Liver (tissue), 9 donors: ENCODE data around the gene HSH2D. TPM values are rescaled to one million over a fixed set of nuclear protein-coding genes. Genes with fewer than 3 reads are reported as not detected.

Source experiments
- DNase-seq: peaks from one replicate; pipeline ENCODE4 v3.0.0-alpha.2; 2017; ENCODE audit warnings: low spot score
- H3K27ac ChIP-seq, 2 donors: one replicate each; pipeline ENCODE4 v1.7.0; 2013; ENCODE audit warnings: inconsistent platforms in 2 of 2, low read length in 2 of 2, control low read depth in 1 of 2, low read depth in 1 of 2, mild to moderate bottlenecking in 1 of 2
- H3K27me3 ChIP-seq, 4 donors: one replicate each; pipeline versions ENCODE4 v1.6.1 to v1.7.0; 2013; ENCODE audit warnings: low read length in 3 of 4, inconsistent platforms in 1 of 4, mild to moderate bottlenecking in 1 of 4, moderate library complexity in 1 of 4; ENCODE audit not compliant: control insufficient read depth in 4 of 4, insufficient read depth in 4 of 4
- H3K36me3 ChIP-seq, 4 donors: one replicate each; pipeline versions ENCODE4 v1.6.1 to v1.7.0; 2013; ENCODE audit warnings: low read length in 3 of 4, mild to moderate bottlenecking in 3 of 4, low read depth in 1 of 4, moderate library complexity in 1 of 4; ENCODE audit not compliant: control insufficient read depth in 4 of 4, insufficient read depth in 3 of 4
- H3K4me1 ChIP-seq, 4 donors: one replicate each; pipeline versions ENCODE4 v1.6.1 to v1.7.0; 2013; ENCODE audit warnings: low read length in 3 of 4, mild to moderate bottlenecking in 3 of 4, moderate library complexity in 1 of 4; ENCODE audit not compliant: control insufficient read depth in 4 of 4, insufficient read depth in 4 of 4
- H3K4me3 ChIP-seq, 3 donors: one replicate each; pipeline versions ENCODE4 v1.6.1 to v1.7.0; 2013; ENCODE audit warnings: low read length in 3 of 3, control low read depth in 1 of 3, low read depth in 1 of 3, mild to moderate bottlenecking in 1 of 3
- H3K9ac ChIP-seq, 2 donors: one replicate each; pipeline ENCODE4 v1.7.0; 2013; ENCODE audit warnings: low read length in 2 of 2, mild to moderate bottlenecking in 2 of 2, moderate library complexity in 2 of 2, control low read depth in 1 of 2, low read depth in 1 of 2
- H3K9me3 ChIP-seq, 4 donors: one replicate each; pipeline versions ENCODE4 v1.6.1 to v1.7.0; 2013; ENCODE audit warnings: low read length in 3 of 4; ENCODE audit not compliant: control insufficient read depth in 4 of 4
- EGR1 ChIP-seq, 2 donors: IDR thresholded peaks; 2 replicates each; pipeline ENCODE4 v1.6.1; 2016 to 2018; ENCODE audit warnings: antibody characterized with exemption in 2 of 2, low read depth in 2 of 2
- GABPA ChIP-seq, 2 donors: IDR thresholded peaks in 1 of 2; conservative IDR thresholded peaks in 1 of 2; 2 replicates each; pipeline ENCODE4 v1.6.1; 2016; ENCODE audit warnings: antibody characterized with exemption in 2 of 2, mild to moderate bottlenecking in 1 of 2, moderate library complexity in 1 of 2
- HNF4A ChIP-seq, 2 donors: conservative IDR thresholded peaks; 2 replicates each; pipeline ENCODE4 v1.6.1; 2016; ENCODE audit warnings: antibody characterized with exemption in 2 of 2, mild to moderate bottlenecking in 2 of 2
- HNF4G ChIP-seq: IDR thresholded peaks from 2 replicates; pipeline ENCODE4 v1.6.1; 2016; ENCODE audit warnings: antibody characterized with exemption
- JUND ChIP-seq, 2 donors: IDR thresholded peaks; 2 replicates each; pipeline ENCODE4 v1.6.1; 2016; ENCODE audit warnings: antibody characterized with exemption in 2 of 2
- RAD21 ChIP-seq, 2 donors: IDR thresholded peaks; 2 replicates each; pipeline ENCODE4 v1.6.1; 2016; ENCODE audit warnings: antibody characterized with exemption in 2 of 2, mild to moderate bottlenecking in 2 of 2
- RXRA ChIP-seq, 2 donors: IDR thresholded peaks; 2 replicates each; pipeline ENCODE4 v1.6.1; 2017 to 2018; ENCODE audit warnings: antibody characterized with exemption in 2 of 2, mild to moderate bottlenecking in 1 of 2
- TAF1 ChIP-seq: conservative IDR thresholded peaks from 2 replicates; pipeline ENCODE4 v1.6.1; 2016; ENCODE audit warnings: antibody characterized with exemption, mild to moderate bottlenecking
- YY1 ChIP-seq: IDR thresholded peaks from 2 replicates; pipeline ENCODE4 v1.6.1; 2016; ENCODE audit warnings: antibody characterized with exemption, mild to moderate bottlenecking
- WGBS: extraction: QIAGEN DNeasy Blood & Tissue Kit; methylation state at CpG from one replicate; pipeline ENCODE4 v1.1.7; 2013; 5-methylcytosine and 5-hydroxymethylcytosine counted together
- polyA plus RNA-seq, 2 donors: library from polyadenylated mRNA; stranded (reverse) in 1 of 2; unstranded in 1 of 2; fragments of 200-250 nt in 1 of 2; fragments of >200 nt in 1 of 2; fragmentation: Nextera tagmentation in 1 of 2; extraction: Ambion mirVana in 1 of 2; gene quantifications; one replicate each; pipeline versions ENCODE4 v1.2.1 to v1.2.3, GENCODE V29; 2013 to 2015
- total RNA-seq, 2 donors: library from RNA; depleted of rRNA; stranded (reverse); fragments of >200 nt; gene quantifications; one replicate each; pipeline ENCODE4 v1.2.3, GENCODE V29; 2014
- TF ChIP-seq, protein P1 (sequence below): IDR thresholded peaks from 2 replicates; pipeline ENCODE4 v1.6.1; 2016; ENCODE audit warnings: antibody characterized with exemption
- TF ChIP-seq, protein P2 (sequence below): fragments of 150-350 bp; IDR thresholded peaks from 2 replicates; pipeline ENCODE4 v1.5.1; 2017; ENCODE audit warnings: improper control_type of control experiment, low read depth, low read length; ENCODE audit not compliant: missing input control
- TF ChIP-seq, protein P3 (sequence below): IDR thresholded peaks from 2 replicates; pipeline ENCODE4 v1.6.1; 2016; ENCODE audit warnings: antibody characterized with exemption, mild to moderate bottlenecking
- donor health status: healthy.
- donor health status: healthy.
- donor health status: healthy.
- donor health status: healthy.
- donor health status: healthy.

The HSH2D gene
- total and polyA plus RNA-seq, 4 donors: 0.33 to 2.9 (median 1.2) TPM

DNA sequence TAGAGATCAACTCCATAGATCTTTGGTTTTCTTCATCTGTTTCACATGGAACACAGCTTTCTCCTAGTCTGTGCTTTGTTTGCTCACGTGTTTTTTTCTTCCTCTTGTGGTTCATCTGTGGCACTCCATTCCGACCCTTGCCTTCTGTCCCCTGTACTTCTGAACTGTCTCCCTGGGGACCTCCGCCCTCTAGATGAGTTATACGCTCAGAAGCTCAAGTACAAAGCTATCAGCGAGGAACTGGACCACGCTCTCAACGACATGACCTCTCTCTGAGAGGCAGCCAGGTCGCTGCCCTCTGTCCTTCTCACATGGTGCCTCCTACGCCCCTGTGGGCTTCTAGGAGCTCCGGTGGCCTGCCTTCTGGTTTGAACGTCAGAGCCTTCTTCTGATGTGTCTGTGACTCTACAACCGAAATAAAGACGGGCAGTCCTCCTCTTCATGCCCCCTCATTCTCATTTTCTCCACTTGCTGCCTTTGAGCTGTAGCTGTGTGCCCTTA, 48.4 kb upstream of the HSH2D start (continued):
- no peak for TF ChIP-seq EGR1 (IDR thresholded peaks at IDR 0.05; ENCODE audit: low read depth in 2 of 2)
- TF ChIP-seq, protein P1, sequence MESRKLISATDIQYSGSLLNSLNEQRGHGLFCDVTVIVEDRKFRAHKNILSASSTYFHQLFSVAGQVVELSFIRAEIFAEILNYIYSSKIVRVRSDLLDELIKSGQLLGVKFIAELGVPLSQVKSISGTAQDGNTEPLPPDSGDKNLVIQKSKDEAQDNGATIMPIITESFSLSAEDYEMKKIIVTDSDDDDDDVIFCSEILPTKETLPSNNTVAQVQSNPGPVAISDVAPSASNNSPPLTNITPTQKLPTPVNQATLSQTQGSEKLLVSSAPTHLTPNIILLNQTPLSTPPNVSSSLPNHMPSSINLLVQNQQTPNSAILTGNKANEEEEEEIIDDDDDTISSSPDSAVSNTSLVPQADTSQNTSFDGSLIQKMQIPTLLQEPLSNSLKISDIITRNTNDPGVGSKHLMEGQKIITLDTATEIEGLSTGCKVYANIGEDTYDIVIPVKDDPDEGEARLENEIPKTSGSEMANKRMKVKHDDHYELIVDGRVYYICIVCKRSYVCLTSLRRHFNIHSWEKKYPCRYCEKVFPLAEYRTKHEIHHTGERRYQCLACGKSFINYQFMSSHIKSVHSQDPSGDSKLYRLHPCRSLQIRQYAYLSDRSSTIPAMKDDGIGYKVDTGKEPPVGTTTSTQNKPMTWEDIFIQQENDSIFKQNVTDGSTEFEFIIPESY: no peak
- TF ChIP-seq YY1: no peak

DNA sequence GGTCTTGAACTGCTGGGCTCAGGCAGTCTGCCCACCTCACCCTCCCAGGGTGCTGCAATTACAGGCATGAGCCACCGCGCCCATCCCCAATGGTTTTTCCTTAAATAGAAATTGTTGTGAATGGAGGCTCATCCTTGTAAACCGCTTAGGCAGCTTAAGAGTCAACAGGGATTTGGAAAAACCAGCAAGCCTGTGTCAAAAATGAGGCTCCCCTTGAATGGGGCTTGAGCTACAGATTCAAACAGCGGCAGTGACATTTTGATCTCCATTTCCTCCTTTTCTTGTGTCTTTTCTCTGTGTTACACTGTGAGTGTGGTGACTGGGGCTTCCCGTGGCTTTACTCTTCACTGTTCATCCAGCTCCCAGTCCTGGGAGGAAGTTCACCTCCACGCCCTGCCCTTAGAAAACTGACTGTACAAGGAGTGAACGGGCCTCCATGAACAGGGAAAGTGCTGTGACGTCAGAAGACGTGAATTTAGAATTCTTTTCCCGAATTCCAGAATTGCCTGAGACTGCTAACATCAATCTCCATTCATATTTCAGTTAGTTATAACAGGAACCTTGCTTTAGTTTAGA, 47.1 kb upstream of the HSH2D start:
- Histone ChIP-seq H3K27ac (no peak overlapping the region), H3K36me3 (peaks cover 0 to 16% (median 1%) of the 10 kb centered on the region in 4 donors), H3K4me1 (peaks cover 0 to 8% (median 4%) of the 10 kb centered on the region in 4 donors), H3K9me3 (no peaks in the 10 kb centered on the region), H3K27me3 (no peaks in the 10 kb centered on the region), H3K9ac (no peak overlapping the region), H3K4me3 (no peak overlapping the region)
- DNase-seq: no peak
- TF ChIP-seq GABPA (IDR thresholded peaks at IDR 0.05 in 1 of 2, conservative IDR thresholded peaks at IDR 0.05 in 1 of 2): no peak
- TF ChIP-seq, protein P2, sequence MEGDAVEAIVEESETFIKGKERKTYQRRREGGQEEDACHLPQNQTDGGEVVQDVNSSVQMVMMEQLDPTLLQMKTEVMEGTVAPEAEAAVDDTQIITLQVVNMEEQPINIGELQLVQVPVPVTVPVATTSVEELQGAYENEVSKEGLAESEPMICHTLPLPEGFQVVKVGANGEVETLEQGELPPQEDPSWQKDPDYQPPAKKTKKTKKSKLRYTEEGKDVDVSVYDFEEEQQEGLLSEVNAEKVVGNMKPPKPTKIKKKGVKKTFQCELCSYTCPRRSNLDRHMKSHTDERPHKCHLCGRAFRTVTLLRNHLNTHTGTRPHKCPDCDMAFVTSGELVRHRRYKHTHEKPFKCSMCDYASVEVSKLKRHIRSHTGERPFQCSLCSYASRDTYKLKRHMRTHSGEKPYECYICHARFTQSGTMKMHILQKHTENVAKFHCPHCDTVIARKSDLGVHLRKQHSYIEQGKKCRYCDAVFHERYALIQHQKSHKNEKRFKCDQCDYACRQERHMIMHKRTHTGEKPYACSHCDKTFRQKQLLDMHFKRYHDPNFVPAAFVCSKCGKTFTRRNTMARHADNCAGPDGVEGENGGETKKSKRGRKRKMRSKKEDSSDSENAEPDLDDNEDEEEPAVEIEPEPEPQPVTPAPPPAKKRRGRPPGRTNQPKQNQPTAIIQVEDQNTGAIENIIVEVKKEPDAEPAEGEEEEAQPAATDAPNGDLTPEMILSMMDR: peak; percentile 0
- 81% methylated on average over 10 of the region's 10 CpGs for WGBS

DNA sequence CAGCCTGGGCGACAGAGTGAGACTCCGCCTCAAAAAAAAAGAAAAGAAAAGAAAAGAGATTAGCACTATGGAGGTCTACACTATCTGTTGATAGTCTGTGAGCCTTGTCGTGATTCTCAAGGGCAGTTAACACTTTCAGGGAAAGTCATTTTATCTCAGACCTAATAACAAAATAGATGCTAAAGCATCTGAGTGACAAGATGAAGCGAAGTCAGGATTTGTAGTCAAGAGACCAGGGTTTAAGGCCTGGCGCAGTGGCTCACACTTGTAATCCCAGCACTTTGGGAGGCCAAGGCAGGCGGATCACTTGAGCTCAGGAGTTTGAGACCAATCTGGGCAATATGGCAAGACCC, 45.1 kb upstream of the HSH2D start:
- H3K36me3 ChIP-seq: peaks cover 0 to 11% (median 0%) of the 10 kb centered on the region in 4 donors
- no peaks in the 10 kb centered on the region for H3K9me3 ChIP-seq
- H3K27me3 ChIP-seq: no peaks in the 10 kb centered on the region
- H3K9ac ChIP-seq: no peak overlapping the region
- H3K4me1 ChIP-seq: peaks cover 0 to 8% (median 4%) of the 10 kb centered on the region in 4 donors
- TF ChIP-seq RAD21 (IDR thresholded peaks at IDR 0.05) (no peak), GABPA (IDR thresholded peaks at IDR 0.05 in 1 of 2, conservative IDR thresholded peaks at IDR 0.05 in 1 of 2) (no peak), RXRA (IDR thresholded peaks at IDR 0.05) (no peak), TAF1 (no peak), HNF4A (conservative IDR thresholded peaks at IDR 0.05) (no peak), HNF4G (no peak), EGR1 (IDR thresholded peaks at IDR 0.05; ENCODE audit: low read depth in 2 of 2) (no peak), JUND (IDR thresholded peaks at IDR 0.05) (no peak), YY1 (no peak)
- TF ChIP-seq, protein P1: no peak
- TF ChIP-seq, protein P3, sequence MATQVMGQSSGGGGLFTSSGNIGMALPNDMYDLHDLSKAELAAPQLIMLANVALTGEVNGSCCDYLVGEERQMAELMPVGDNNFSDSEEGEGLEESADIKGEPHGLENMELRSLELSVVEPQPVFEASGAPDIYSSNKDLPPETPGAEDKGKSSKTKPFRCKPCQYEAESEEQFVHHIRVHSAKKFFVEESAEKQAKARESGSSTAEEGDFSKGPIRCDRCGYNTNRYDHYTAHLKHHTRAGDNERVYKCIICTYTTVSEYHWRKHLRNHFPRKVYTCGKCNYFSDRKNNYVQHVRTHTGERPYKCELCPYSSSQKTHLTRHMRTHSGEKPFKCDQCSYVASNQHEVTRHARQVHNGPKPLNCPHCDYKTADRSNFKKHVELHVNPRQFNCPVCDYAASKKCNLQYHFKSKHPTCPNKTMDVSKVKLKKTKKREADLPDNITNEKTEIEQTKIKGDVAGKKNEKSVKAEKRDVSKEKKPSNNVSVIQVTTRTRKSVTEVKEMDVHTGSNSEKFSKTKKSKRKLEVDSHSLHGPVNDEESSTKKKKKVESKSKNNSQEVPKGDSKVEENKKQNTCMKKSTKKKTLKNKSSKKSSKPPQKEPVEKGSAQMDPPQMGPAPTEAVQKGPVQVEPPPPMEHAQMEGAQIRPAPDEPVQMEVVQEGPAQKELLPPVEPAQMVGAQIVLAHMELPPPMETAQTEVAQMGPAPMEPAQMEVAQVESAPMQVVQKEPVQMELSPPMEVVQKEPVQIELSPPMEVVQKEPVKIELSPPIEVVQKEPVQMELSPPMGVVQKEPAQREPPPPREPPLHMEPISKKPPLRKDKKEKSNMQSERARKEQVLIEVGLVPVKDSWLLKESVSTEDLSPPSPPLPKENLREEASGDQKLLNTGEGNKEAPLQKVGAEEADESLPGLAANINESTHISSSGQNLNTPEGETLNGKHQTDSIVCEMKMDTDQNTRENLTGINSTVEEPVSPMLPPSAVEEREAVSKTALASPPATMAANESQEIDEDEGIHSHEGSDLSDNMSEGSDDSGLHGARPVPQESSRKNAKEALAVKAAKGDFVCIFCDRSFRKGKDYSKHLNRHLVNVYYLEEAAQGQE: no peak
- DNase-seq: no peak
- H3K4me3 ChIP-seq: no peak overlapping the region
- 82% methylated on average over 6 of the region's 6 CpGs for WGBS
- no peak overlapping the region for H3K27ac ChIP-seq
